GM12865 (cell line): ENCODE measurements around the gene PALM3.

ENCODE experiments used
- DNase-seq: peaks from one replicate; pipeline ENCODE4 v3.0.0; 2010; ENCODE audit warnings: low read depth
- H3K4me3 ChIP-seq: 2 replicates; pipeline ENCODE4 v1.5.1; 2011; ENCODE audit warnings: mild to moderate bottlenecking, low read depth, low read length, control low read depth
- CTCF ChIP-seq: IDR thresholded peaks from 2 replicates; pipeline ENCODE4 v1.5.1; 2011; ENCODE audit warnings: low read length, control low read depth, low read depth, inconsistent platforms; ENCODE audit not compliant: insufficient read depth; ENCODE audit errors: missing control alignments

PALM3 gene

GRCh38 chr19:14059093-14059480, 2.8 kb downstream of the PALM3 start:
- H3K4me3 ChIP-seq = no peak overlapping the region
- peak; percentile 35 for DNase-seq
- peak; percentile 82 for TF ChIP-seq CTCF

- TF ChIP-seq CTCF = no peak
- no peak overlapping the region for H3K4me3 ChIP-seq
- no peak for DNase-seq
Measured at GRCh38 chr19:14058182-14059092, 3.4 kb downstream of the PALM3 start.

GRCh38 chr19:14056741-14057356, 5.0 kb downstream of the PALM3 start:
- DNase-seq = no peak
- TF ChIP-seq CTCF = no peak

GRCh38 chr19:14056069-14056666, 5.7 kb downstream of the PALM3 start:
- no peak overlapping the region for H3K4me3 ChIP-seq
- DNase-seq = no peak
- TF ChIP-seq CTCF = no peak

More at GRCh38 chr19:14056741-14057356, 5.0 kb downstream of the PALM3 start:
- H3K4me3 ChIP-seq = no peak overlapping the region

GRCh38 chr19:14055396-14055795, 6.5 kb downstream of the PALM3 start:
- no peak overlapping the region for H3K4me3 ChIP-seq
- no peak for TF ChIP-seq CTCF
- DNase-seq = no peak

- no peak overlapping the region for H3K4me3 ChIP-seq
- no peak for TF ChIP-seq CTCF
- DNase-seq = no peak
Measured at GRCh38 chr19:14054721-14055120, 7.2 kb downstream of the PALM3 start.
